Body of pancreas (tissue), 4 donors: Measurements from ENCODE around the gene GJC3. TPM values are rescaled to one million over a fixed set of nuclear protein-coding genes. Genes with fewer than 3 reads are reported as not detected.
"Not testable (repeated sequence)": the region's sequence is repeated elsewhere in the genome, so short reads cannot be mapped to it uniquely, and the experiment has no call there.

Source experiments
- ATAC-seq: fragments of 150-250 bp; one replicate; pipeline ENCODE4 v1.9.1; 2016
- DNase-seq, 4 donors: peaks; one replicate each; pipeline ENCODE4 v3.0.0-alpha.2; 2019
- H3K27ac ChIP-seq, 4 donors: fragments of 200-600 bp; sonication (generic); 1 replicate in 3 of 4; 2 replicates in 1 of 4; pipeline versions ENCODE4 v1.5.1 to v1.6.1; 2016 to 2019; ENCODE audit warnings: mild to moderate bottlenecking in 1 of 4, mixed read lengths in 1 of 4, moderate library complexity in 1 of 4
- H3K27me3 ChIP-seq, 2 donors: fragments of 200-600 bp; sonication (generic); one replicate each; pipeline ENCODE4 v1.6.0; 2016; ENCODE audit warnings: mild to moderate bottlenecking in 1 of 2
- H3K36me3 ChIP-seq, 2 donors: fragments of 200-600 bp; sonication (generic); replicated peaks in 1 of 2; 2 replicates each; pipeline ENCODE4 v1.5.1; 2016; ENCODE audit warnings: low read depth in 2 of 2; ENCODE audit not compliant: insufficient read depth in 1 of 2
- H3K4me1 ChIP-seq: fragments of 200-600 bp; sonication (generic); one replicate; pipeline ENCODE4 v1.6.0; 2016
- H3K4me3 ChIP-seq, 2 donors: fragments of 200-600 bp; sonication (generic); 1 replicate in 1 of 2; 2 replicates in 1 of 2; pipeline ENCODE4 v1.5.1; 2016 to 2019
- H3K9me3 ChIP-seq, 3 donors: fragments of 200-600 bp; sonication (generic); 1 replicate in 2 of 3; 2 replicates in 1 of 3; pipeline ENCODE4 v1.5.1; 2016
- POLR2A ChIP-seq, 3 donors: fragments of 450-650 bp; IDR thresholded peaks; one replicate each; pipeline ENCODE4 v1.6.1; 2016; ENCODE audit warnings: antibody characterized with exemption in 3 of 3, mild to moderate bottlenecking in 2 of 3
- WGBS, 2 donors: methylation state at CpG; one replicate each; pipeline ENCODE4 v1.1.5; 2017; 5-methylcytosine and 5-hydroxymethylcytosine counted together
- intact Hi-C: fragments of 100-400 bp; cut with DNase I; formaldehyde crosslinking; loops from one replicate; pipeline ENCODE4 v1.15.1; 2023
- total RNA-seq, 2 donors: library from RNA; depleted of rRNA; stranded (reverse); fragments of >200 nt; gene quantifications; one replicate each; pipeline ENCODE4 v1.1.0, GENCODE V29; 2016
- TF ChIP-seq, protein P1 (sequence below), 7 experiments: fragments of 450-650 bp in 4 of 7; fragments of 200-600 bp in 3 of 7; sonication (generic) in 3 of 7; IDR thresholded peaks; one replicate each; pipeline ENCODE4 v1.5.1; 2016 to 2019; ENCODE audit warnings: antibody characterized with exemption in 7 of 7

The GJC3 gene
- total RNA-seq, 2 donors from 2014 or later = not detected

DNA sequence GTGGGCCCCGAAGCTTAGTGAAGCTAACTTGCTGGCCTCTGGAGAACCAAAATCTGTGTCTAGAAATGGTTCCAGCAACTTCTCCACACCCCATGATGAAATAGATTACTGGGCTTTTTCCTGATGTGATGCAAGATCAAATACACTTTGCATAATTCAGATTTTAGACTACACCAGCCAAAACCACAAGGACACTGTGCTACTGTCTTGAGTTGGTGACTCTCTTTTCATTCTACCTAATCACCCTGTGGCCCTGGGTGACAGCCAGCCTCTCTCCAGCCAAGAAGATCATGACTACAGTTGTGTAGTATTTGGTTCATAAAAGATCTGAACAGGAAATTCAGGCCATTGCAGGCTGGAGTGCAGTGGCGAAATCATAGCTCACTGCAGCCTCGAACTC lies 24.2 kb upstream of the GJC3 start:
- intact Hi-C loops = no loop called here
- Histone ChIP-seq H3K4me3 (no peak overlapping the region), H3K36me3 (no peaks in the 10 kb centered on the region), H3K4me1 (no peaks in the 10 kb centered on the region), H3K27ac (no peak overlapping the region), H3K27me3 (no peaks in the 10 kb centered on the region), H3K9me3 (no peaks in the 10 kb centered on the region)
- DNase-seq = peak in 2 of 4 donors; percentile 25 to 58
- no peak for TF ChIP-seq POLR2A (IDR thresholded peaks at IDR 0.05)
- TF ChIP-seq, protein P1, sequence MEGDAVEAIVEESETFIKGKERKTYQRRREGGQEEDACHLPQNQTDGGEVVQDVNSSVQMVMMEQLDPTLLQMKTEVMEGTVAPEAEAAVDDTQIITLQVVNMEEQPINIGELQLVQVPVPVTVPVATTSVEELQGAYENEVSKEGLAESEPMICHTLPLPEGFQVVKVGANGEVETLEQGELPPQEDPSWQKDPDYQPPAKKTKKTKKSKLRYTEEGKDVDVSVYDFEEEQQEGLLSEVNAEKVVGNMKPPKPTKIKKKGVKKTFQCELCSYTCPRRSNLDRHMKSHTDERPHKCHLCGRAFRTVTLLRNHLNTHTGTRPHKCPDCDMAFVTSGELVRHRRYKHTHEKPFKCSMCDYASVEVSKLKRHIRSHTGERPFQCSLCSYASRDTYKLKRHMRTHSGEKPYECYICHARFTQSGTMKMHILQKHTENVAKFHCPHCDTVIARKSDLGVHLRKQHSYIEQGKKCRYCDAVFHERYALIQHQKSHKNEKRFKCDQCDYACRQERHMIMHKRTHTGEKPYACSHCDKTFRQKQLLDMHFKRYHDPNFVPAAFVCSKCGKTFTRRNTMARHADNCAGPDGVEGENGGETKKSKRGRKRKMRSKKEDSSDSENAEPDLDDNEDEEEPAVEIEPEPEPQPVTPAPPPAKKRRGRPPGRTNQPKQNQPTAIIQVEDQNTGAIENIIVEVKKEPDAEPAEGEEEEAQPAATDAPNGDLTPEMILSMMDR (IDR thresholded peaks at IDR 0.05) = no peak
- ATAC-seq = peak; percentile 45
- 67 to 90% methylated on average over 3 of the region's 3 CpGs for WGBS, 2 donors

DNA sequence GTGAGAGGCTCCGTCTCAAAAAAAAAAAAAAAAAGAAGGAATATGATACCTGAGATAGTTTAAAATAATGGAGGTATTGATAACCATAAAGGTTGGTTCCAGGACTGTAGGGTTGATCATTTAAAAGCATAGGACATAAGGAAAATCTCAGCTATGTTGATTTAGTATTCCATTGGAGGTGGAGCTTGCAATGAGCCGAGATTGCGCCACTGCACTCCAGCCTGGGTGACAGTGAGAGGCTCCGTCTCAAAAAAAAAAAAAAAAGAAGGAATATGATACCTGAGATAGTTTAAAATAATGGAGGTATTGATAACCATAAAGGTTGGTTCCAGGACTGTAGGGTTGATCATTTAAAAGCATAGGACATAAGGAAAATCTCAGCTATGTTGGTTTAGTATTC lies 23.2 kb upstream of the GJC3 start:
- H3K27me3 ChIP-seq, H3K36me3 ChIP-seq, H3K4me3 ChIP-seq, ATAC-seq, intact Hi-C loops, H3K4me1 ChIP-seq, H3K27ac ChIP-seq, DNase-seq, H3K9me3 ChIP-seq: not testable (repeated sequence)
- WGBS, 2 donors = 63 to 81% methylated on average over 4 of the region's 4 CpGs

DNA sequence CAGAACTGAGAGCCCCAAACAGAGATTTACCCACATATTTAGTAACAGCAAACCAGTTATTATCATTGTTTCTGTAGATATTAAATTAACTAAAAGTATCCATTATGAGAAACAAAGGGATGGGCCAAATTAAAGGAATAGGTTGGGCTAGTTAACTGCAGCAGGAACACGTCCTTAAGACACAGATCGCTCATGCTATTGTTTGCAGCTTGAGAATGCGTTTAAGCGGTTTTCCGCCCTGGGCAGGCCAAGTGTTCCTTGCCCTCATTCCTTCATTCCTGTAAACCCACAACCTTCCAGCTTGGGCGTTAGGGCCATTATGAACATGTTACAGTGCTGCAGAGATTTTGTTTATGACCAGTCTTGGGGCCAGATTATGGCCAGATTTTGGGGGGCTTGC lies 21.4 kb upstream of the GJC3 start:
- ATAC-seq, H3K4me1 ChIP-seq, H3K27ac ChIP-seq, H3K4me3 ChIP-seq, DNase-seq, H3K9me3 ChIP-seq, H3K27me3 ChIP-seq, H3K36me3 ChIP-seq, intact Hi-C loops: not testable (repeated sequence)
- WGBS, 2 donors = 88 to 92% methylated on average over 6 of the region's 6 CpGs

DNA sequence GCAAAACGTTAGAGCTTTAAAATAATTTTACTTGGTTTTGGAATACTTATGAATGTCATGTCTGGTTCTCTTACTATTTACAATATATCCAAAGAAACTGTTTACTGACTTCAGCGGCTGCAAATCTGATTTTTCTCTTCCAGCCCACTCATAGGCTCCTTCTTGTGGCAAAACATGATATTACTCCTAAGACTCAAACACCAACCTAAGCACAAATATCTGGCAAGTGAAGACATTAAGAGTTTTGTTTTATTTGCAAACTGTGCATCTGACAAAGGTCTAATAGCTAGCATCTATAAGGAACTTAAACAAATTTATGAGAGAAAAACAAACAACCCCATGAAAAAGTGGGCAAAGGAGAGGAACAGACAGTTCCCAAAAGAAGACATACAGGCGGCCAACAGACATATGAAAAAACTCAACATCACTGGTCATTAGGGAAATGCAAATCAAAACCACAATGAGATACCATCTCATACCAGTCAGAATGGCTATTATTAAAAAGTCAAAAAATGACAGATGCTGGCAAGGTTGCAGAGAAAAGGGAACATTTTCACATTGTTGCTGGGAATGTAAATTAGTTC lies 20.3 kb upstream of the GJC3 start:
- Histone ChIP-seq H3K4me3 (no peak overlapping the region), H3K36me3 (no peaks in the 10 kb centered on the region), H3K27me3 (no peaks in the 10 kb centered on the region), H3K4me1 (no peaks in the 10 kb centered on the region), H3K27ac (no peak overlapping the region), H3K9me3 (no peaks in the 10 kb centered on the region)
- no peak for TF ChIP-seq POLR2A (IDR thresholded peaks at IDR 0.05)
- TF ChIP-seq, protein P1 (IDR thresholded peaks at IDR 0.05) = peak in 4 of 7 experiments; percentile 17 to 35 (median 30)
- ATAC-seq (no peak), DNase-seq (no peak)
- WGBS, 2 donors = 41 to 45% methylated on average over 3 of the region's 3 CpGs
- intact Hi-C loops = no loop called here

DNA sequence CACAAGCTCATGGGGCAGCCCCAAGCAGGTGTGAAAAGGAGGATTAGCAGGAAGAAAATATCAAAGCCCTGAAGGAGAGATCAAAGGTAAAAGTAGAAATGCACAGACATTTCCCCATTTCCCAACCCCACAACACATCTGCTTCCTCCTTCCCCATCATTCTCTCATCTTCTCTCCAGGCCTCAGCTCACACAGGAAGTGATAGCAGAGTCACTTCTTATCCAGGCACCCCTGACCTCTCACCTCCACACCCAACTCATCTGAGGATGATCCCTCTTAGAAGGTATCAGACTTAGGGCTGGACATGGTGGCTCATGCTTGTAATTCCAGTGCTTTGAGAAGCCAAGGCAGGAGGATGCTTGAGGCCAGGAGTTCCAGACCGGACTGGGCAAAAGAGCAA lies 18.2 kb upstream of the GJC3 start:
- H3K27ac ChIP-seq = no peak overlapping the region

More for the DNA sequence above, 18.2 kb upstream of the GJC3 start:
- 83 to 100% methylated on average over 1 of the region's 1 CpG for WGBS, 2 donors
- Histone ChIP-seq H3K4me3 (no peak overlapping the region), H3K4me1 (no peaks in the 10 kb centered on the region), H3K9me3 (no peaks in the 10 kb centered on the region), H3K27me3 (no peaks in the 10 kb centered on the region), H3K36me3 (no peaks in the 10 kb centered on the region)
- TF ChIP-seq POLR2A (IDR thresholded peaks at IDR 0.05) = no peak
- TF ChIP-seq, protein P1 (IDR thresholded peaks at IDR 0.05) = no peak
- intact Hi-C loops = no loop called here
- ATAC-seq = no peak
- no peak for DNase-seq
